B cell (primary cell): Measurements from ENCODE around the gene GTPBP3. TPM values are rescaled to one million over a fixed set of nuclear protein-coding genes. Genes with fewer than 3 reads are reported as not detected.
A peak's percentile ranks its signal among the peaks of the same experiment; 100 is the strongest.

Experiments
- ATAC-seq: fragments of 200-7000 bp; cut with Tn5 transposase; one replicate; pipeline ENCODE4 v1.10.0; 2021; ENCODE audit warnings: low read depth, mild to moderate bottlenecking, moderate number of reproducible peaks, moderate library complexity
- CTCF ChIA-PET: fragments of 350-600 bp; sonication (Branson Sonifier 250); formaldehyde crosslinking; loops from one replicate; lab custom pipeline; 2021; ENCODE audit warnings: antibody characterized with exemption, inconsistent platforms; lab: Charles Lee
- POLR2A ChIA-PET: fragments of 350-600 bp; sonication (Branson Sonifier 250); formaldehyde crosslinking; loops from one replicate; lab custom pipeline; 2021; ENCODE audit warnings: antibody characterized with exemption; lab: Charles Lee
- DNase-seq: peaks from one replicate; pipeline ENCODE4 v3.0.0; 2013
- H2AFZ ChIP-seq: 2 replicates; pipeline ENCODE4 v1.6.1; 2012; ENCODE audit warnings: mild to moderate bottlenecking, low read depth, low read length; ENCODE audit not compliant: insufficient read depth, poor library complexity, severe bottlenecking
- H3K27ac ChIP-seq, 2 donors: 1 replicate in 1 of 2; 2 replicates in 1 of 2; pipeline ENCODE4 v1.5.1; 2012 to 2013; ENCODE audit warnings: low read length in 2 of 2, mild to moderate bottlenecking in 2 of 2, moderate library complexity in 1 of 2
- H3K27me3 ChIP-seq, 4 experiments: fragments of 200-600 bp in 1 of 4; sonication (generic) in 1 of 4; replicated peaks in 1 of 4; 1 replicate in 2 of 4; 2 replicates in 2 of 4; pipeline versions ENCODE4 v1.6.1 to v1.7.0; 2013 to 2016; ENCODE audit warnings: low read length in 3 of 4, mild to moderate bottlenecking in 2 of 4, mixed read lengths in 1 of 4, moderate library complexity in 1 of 4; ENCODE audit not compliant: insufficient read depth in 4 of 4, control insufficient read depth in 3 of 4; ENCODE audit errors: control extremely low read depth in 1 of 4
- H3K36me3 ChIP-seq, 2 experiments: replicated peaks in 1 of 2; 1 replicate in 1 of 2; 2 replicates in 1 of 2; pipeline versions ENCODE4 v1.6.1 to v1.7.1; 2013; ENCODE audit warnings: low read length in 1 of 2; ENCODE audit not compliant: insufficient read depth in 2 of 2, control insufficient read depth in 1 of 2; ENCODE audit errors: control extremely low read depth in 1 of 2, extremely low read depth in 1 of 2
- H3K4me1 ChIP-seq, 2 donors: fragments of 200-600 bp in 1 of 2; sonication (generic) in 1 of 2; 1 replicate in 1 of 2; 2 replicates in 1 of 2; pipeline versions ENCODE4 v1.5.1 to v1.6.1; 2013 to 2017; ENCODE audit warnings: low read length in 2 of 2; ENCODE audit not compliant: control insufficient read depth in 2 of 2, insufficient read depth in 2 of 2
- H3K4me2 ChIP-seq: replicated peaks from 2 replicates; pipeline ENCODE3; 2012; ENCODE audit warnings: mild to moderate bottlenecking, low read depth, low read length; ENCODE audit not compliant: poor library complexity, severe bottlenecking
- H3K4me3 ChIP-seq, 5 experiments: fragments of 200-600 bp in 1 of 5; sonication (generic) in 1 of 5; 1 replicate in 3 of 5; 2 replicates in 2 of 5; pipeline versions ENCODE4 v1.5.1 to v1.7.0; 2011 to 2016; ENCODE audit warnings: low read length in 4 of 5, mild to moderate bottlenecking in 4 of 5, low read depth in 2 of 5, control low read depth in 1 of 5, moderate library complexity in 1 of 5; ENCODE audit not compliant: insufficient read depth in 1 of 5; ENCODE audit errors: control extremely low read depth in 1 of 5, extremely low read depth in 1 of 5
- H3K79me2 ChIP-seq: fragments of 200-600 bp; sonication (generic); one replicate; pipeline ENCODE4 v1.6.0; 2016; ENCODE audit warnings: low read length; ENCODE audit not compliant: control insufficient read depth, insufficient read depth
- H3K9ac ChIP-seq: fragments of 200-600 bp; sonication (generic); 2 replicates; pipeline ENCODE4 v1.6.1; 2017; ENCODE audit warnings: mild to moderate bottlenecking, low read length, moderate library complexity
- H3K9me3 ChIP-seq, 3 donors: one replicate each; pipeline versions ENCODE4 v1.6.1 to v1.7.1; 2013; ENCODE audit warnings: low read length in 2 of 3; ENCODE audit not compliant: control insufficient read depth in 2 of 3, insufficient read depth in 1 of 3; ENCODE audit errors: control extremely low read depth in 1 of 3
- H4K20me1 ChIP-seq: 2 replicates; pipeline ENCODE4 v1.6.0; 2012; ENCODE audit warnings: mild to moderate bottlenecking, low read length; ENCODE audit not compliant: insufficient read depth, control insufficient read depth, poor library complexity, severe bottlenecking
- H3K27ac Mint-ChIP-seq: one replicate; pipeline ENCODE4 v1.8.0; 2021; ENCODE audit warnings: mixed read lengths
- H3K27me3 Mint-ChIP-seq: one replicate; pipeline ENCODE4 v1.8.0; 2021; ENCODE audit warnings: mixed read lengths
- H3K4me1 Mint-ChIP-seq: one replicate; pipeline ENCODE4 v1.8.0; 2021; ENCODE audit warnings: mixed read lengths
- H3K4me3 Mint-ChIP-seq: one replicate; pipeline ENCODE4 v1.8.0; 2021; ENCODE audit warnings: mixed read lengths
- H3K9me3 Mint-ChIP-seq: one replicate; pipeline ENCODE4 v1.8.0; 2022; ENCODE audit warnings: mixed read lengths; ENCODE audit not compliant: insufficient read depth
- CTCF ChIP-seq: fragments of 200-600 bp; IDR thresholded peaks from one replicate; pipeline ENCODE4 v1.8.0; 2022; ENCODE audit warnings: antibody characterized with exemption, mild to moderate bottlenecking
- EZH2 ChIP-seq: IDR thresholded peaks from 2 replicates; pipeline ENCODE4 v1.6.1; 2012; ENCODE audit warnings: borderline replicate concordance, low read depth, mild to moderate bottlenecking, moderate library complexity, low read length; ENCODE audit not compliant: insufficient read depth, poor library complexity, severe bottlenecking
- WGBS: methylation state at CpG from one replicate; pipeline ENCODE4 v1.1.5; 2013; ENCODE audit warnings: missing lambda C conversion rate; ENCODE audit not compliant: insufficient coverage; 5-methylcytosine and 5-hydroxymethylcytosine counted together
- intact Hi-C: fragments of 100-400 bp; cut with micrococcal nuclease; formaldehyde crosslinking; loops from one replicate; pipeline ENCODE4 v1.10.0; 2022
- polyA plus RNA-seq: library from polyadenylated mRNA; depleted of rRNA; stranded (reverse); fragments of >200 nt; gene quantifications from 2 replicates; pipeline ENCODE4 v1.2.3, GENCODE V29; 2012
- total RNA-seq, 2 donors: library from RNA; stranded (reverse); fragments of 120-200 nt in 1 of 2; gene quantifications; 1 replicate in 1 of 2; 2 replicates in 1 of 2; pipeline versions ENCODE4 v1.2.3 to v1.2.4, GENCODE V29; 2013 to 2022

GTPBP3 gene
- total and polyA plus RNA-seq, 2 donors (not counting 1 experiment from before 2014, with no cell fraction given) = 41.6 to 44.9 TPM

DNA sequence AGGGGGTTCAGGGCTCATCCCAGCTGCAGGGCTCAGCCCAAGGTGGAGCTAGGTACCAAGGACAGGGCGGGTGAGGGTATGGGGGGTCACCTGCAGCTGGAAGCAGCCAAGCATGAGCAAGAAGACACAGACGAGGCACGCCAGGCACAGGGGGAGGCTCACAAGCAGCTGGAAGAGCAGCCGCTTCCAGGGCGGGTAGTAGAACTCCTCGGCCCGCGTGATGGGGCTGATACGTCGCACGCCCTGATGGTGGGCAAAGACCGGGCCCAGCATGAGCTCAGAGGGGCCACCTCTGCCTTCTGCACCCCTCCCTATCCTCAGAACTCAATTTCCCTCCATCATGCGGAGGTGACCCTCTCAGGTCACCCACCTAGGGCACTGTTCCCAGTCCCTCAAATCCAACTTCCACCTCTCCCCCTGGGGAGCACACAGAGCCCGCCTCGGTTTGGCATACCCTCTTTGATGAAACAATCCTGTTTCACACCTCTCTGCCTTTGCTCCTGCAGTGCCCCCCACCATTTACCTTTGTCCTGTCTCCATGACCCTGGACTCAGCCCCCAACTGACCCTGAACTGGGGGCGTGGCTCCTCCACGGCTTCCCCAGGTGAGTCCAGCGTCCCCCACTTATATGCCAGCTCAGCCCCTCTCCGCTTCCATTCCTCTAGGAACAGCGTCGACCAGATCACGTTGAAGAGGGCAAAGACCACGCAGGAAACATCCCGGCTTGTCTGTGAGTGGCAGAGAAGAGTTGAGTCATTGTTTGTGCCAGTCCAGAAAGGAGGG is 6.9 kb upstream of the GTPBP3 start:
- ATAC-seq = no peak
- Histone ChIP-seq H3K27me3 (peaks cover 0 to 25% (median 1%) of the 10 kb centered on the region in 4 experiments), H3K9me3 (peaks cover 0 to 10% (median 0%) of the 10 kb centered on the region in 3 donors), H4K20me1 (no peaks in the 10 kb centered on the region), H3K4me3 (no peak overlapping the region), H3K4me2 (peak overlapping the region; percentile 9), H3K36me3 (no peaks in the 10 kb centered on the region), H3K79me2 (no peaks in the 10 kb centered on the region), H3K9ac (no peak overlapping the region), H3K4me1 (peaks cover 25 to 28% of the 10 kb centered on the region in 2 donors), H3K27ac (no peak overlapping the region), H2AFZ (no peak overlapping the region)
- 93% methylated on average over 23 of the region's 24 CpGs for WGBS
- H3K27ac Mint-ChIP-seq = no peak overlapping the region
- DNase-seq = no peak
- intact Hi-C loops = no loop called here
- TF ChIP-seq EZH2 (no peak), CTCF (no peak)
- ChIA-PET CTCF (no interaction called here), POLR2A (interaction anchor here (1.0 kb wide), 1 partner anchor 25 kb away, joined by 8 read pairs; the partner anchor contains the start of gene MRPL34)
- peaks cover 6% of the 10 kb centered on the region for H3K27me3 Mint-ChIP-seq
- peaks cover 29% of the 10 kb centered on the region for H3K4me1 Mint-ChIP-seq
- peak overlapping the region; percentile 60 for H3K4me3 Mint-ChIP-seq
- H3K9me3 Mint-ChIP-seq = no peaks in the 10 kb centered on the region

DNA sequence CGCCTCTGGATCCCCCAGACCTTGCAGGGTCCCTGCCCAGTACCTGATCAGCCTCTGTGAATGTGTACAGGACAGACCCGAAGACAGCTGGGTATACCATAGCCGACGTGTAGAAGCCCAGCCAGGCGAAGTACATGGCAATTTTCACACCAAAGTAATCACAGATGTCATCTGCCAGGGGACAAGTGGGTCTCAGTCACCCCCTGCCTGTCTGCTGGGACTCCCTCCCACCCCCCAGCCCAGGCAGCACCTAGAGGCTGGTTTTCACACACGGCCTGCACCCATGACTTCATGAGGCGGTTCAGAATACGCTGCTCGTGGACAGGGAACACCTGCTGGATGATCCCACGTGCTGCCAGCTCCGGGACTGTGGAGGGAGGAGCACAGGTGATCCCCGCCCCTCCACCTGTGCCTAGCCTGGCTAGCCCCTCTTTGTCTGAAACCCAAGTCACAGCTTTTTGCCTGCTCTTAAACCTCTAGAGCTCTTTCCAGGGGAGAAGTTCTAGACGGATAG is 6.3 kb upstream of the GTPBP3 start:
- TF ChIP-seq EZH2 = no peak
- TF ChIP-seq CTCF = no peak
- POLR2A ChIA-PET = no interaction called here
- 88% methylated on average over 11 of the region's 13 CpGs for WGBS

More for the DNA sequence above, 6.3 kb upstream of the GTPBP3 start:
- ATAC-seq (no peak), DNase-seq (peak; percentile 29)
- Histone ChIP-seq H3K4me1 (peaks cover 25 to 28% of the 10 kb centered on the region in 2 donors), H4K20me1 (no peaks in the 10 kb centered on the region), H2AFZ (no peak overlapping the region), H3K4me3 (no peak overlapping the region), H3K79me2 (no peaks in the 10 kb centered on the region), H3K27ac (no peak overlapping the region), H3K9me3 (peaks cover 0 to 10% (median 0%) of the 10 kb centered on the region in 3 donors), H3K27me3 (peaks cover 0 to 25% (median 1%) of the 10 kb centered on the region in 4 experiments), H3K9ac (no peak overlapping the region), H3K36me3 (no peaks in the 10 kb centered on the region), H3K4me2 (no peak overlapping the region)
- H3K27ac Mint-ChIP-seq = no peak overlapping the region
- H3K9me3 Mint-ChIP-seq = no peaks in the 10 kb centered on the region
- H3K4me1 Mint-ChIP-seq = peaks cover 30% of the 10 kb centered on the region
- peak overlapping the region; percentile 46 for H3K4me3 Mint-ChIP-seq
- peaks cover 6% of the 10 kb centered on the region for H3K27me3 Mint-ChIP-seq
- intact Hi-C loops = no loop called here
- CTCF ChIA-PET = interaction anchor here (1.2 kb wide), 1 partner anchor 55 kb away, joined by 3 read pairs; no protein-coding TSS in a partner anchor
